ENCODE data around the gene FLNC.

- TF ChIP-seq ARNT (IDR thresholded peaks at IDR 0.05) = no peak
- no peak for TF ChIP-seq SP1 (IDR thresholded peaks at IDR 0.05)
- TF ChIP-seq BHLHE40 (IDR thresholded peaks at IDR 0.05; ENCODE audit: borderline replicate concordance) = no peak
- no peak for TF ChIP-seq ELF4 (IDR thresholded peaks at IDR 0.05)
- no peak for TF ChIP-seq CTBP1 (IDR thresholded peaks at IDR 0.05; ENCODE audit: borderline replicate concordance)
These were observed 58.0 kb downstream of the FLNC start for GRCh38 chr7:128888039-128888755.
